Uterus (tissue), 4 donors: ENCODE measurements around the gene FXN. TPM values are rescaled to one million over a fixed set of nuclear protein-coding genes. Genes with fewer than 3 reads are reported as not detected.
"Not testable (repeated sequence)": the region's sequence is repeated elsewhere in the genome, so short reads cannot be mapped to it uniquely, and the experiment has no call there.

Source experiments
- DNase-seq, 2 donors: peaks; one replicate each; pipeline ENCODE4 v3.0.0-alpha.2; 2019 to 2020
- H3K27ac ChIP-seq, 2 donors: fragments of 200-600 bp; sonication (generic); 1 replicate in 1 of 2; 2 replicates in 1 of 2; pipeline ENCODE4 v1.5.1; 2016 to 2018
- H3K27me3 ChIP-seq, 2 donors: fragments of 200-600 bp; sonication (generic); one replicate each; pipeline ENCODE4 v1.5.1; 2018 to 2019; ENCODE audit warnings: control low read depth in 1 of 2
- H3K36me3 ChIP-seq, 2 donors: fragments of 200-600 bp; sonication (generic); one replicate each; pipeline ENCODE4 v1.5.1; 2019; ENCODE audit warnings: control low read depth in 1 of 2
- H3K4me1 ChIP-seq, 2 donors: fragments of 200-600 bp; sonication (generic); one replicate each; pipeline ENCODE4 v1.5.1; 2018 to 2019; ENCODE audit warnings: control low read depth in 1 of 2
- H3K4me3 ChIP-seq, 2 donors: fragments of 200-600 bp; sonication (generic); 1 replicate in 1 of 2; 2 replicates in 1 of 2; pipeline ENCODE4 v1.5.1; 2018 to 2019; ENCODE audit warnings: mild to moderate bottlenecking in 1 of 2
- H3K9me3 ChIP-seq, 2 donors: fragments of 200-600 bp; sonication (generic); one replicate each; pipeline ENCODE4 v1.5.1; 2019; ENCODE audit warnings: control low read depth in 1 of 2
- CTCF ChIP-seq, 4 experiments: fragments of 200-600 bp in 2 of 4; fragments of 450-650 bp in 2 of 4; sonication (generic) in 2 of 4; IDR thresholded peaks; one replicate each; pipeline ENCODE4 v1.5.1; 2016 to 2019; ENCODE audit warnings: antibody characterized with exemption in 4 of 4, mild to moderate bottlenecking in 2 of 4, moderate library complexity in 1 of 4
- POLR2A ChIP-seq, 2 donors: fragments of 450-650 bp; IDR thresholded peaks; one replicate each; pipeline ENCODE4 v1.6.1; 2016; ENCODE audit warnings: antibody characterized with exemption in 2 of 2, mild to moderate bottlenecking in 1 of 2, moderate library complexity in 1 of 2
- intact Hi-C: fragments of 100-400 bp; cut with DNase I; formaldehyde crosslinking; loops from one replicate; pipeline ENCODE4 v1.15.1; 2023; ENCODE audit warnings: low total_unique reads
- total RNA-seq, 4 donors: library from RNA; depleted of rRNA in 3 of 4; stranded (reverse); fragments of >200 nt in 3 of 4; gene quantifications; one replicate each; pipeline versions ENCODE4 v1.1.0 to v1.2.4, GENCODE V29; 2014 to 2023
- donor health status: DM: yes; HTN: yes; CAD: no.

Gene FXN
- total RNA-seq, 4 donors from 2014 or later, result 5.9 to 20.3 (median 18.5) TPM

DNA sequence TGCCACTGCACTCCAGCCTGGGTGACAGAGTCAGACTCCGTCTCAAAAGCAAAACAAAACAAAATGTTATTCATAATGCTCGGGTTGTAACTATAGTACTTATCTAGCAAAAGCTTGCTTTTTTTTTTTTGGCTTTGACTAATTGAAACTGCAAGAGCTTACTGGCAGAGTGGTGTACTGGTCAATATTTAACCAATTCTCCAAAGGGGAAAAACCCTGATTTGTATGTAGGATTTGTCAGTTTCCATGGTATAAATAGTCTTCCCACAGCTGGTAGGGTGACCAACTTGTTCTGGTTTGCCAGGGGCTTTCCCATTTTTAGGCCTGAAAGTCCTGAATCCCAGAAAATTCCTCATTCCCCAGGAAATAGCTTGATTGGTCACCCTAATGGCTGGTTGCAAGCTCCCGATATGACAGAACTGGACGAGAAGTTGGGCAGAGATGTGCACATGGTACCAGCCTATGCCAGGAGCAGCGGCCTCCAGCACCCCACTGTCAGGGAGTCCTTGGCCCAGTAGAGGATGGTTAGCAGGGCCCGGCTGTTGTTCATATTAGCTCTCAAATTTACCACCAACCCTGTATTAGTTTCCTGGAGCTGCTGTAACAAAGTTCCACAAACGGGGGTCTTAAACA, 58.0 kb downstream of the FXN start:
- Histone ChIP-seq H3K4me1 (no peaks in the 10 kb centered on the region), H3K27me3 (no peaks in the 10 kb centered on the region), H3K4me3 (no peak overlapping the region), H3K36me3 (no peaks in the 10 kb centered on the region), H3K27ac (peak overlapping the region in 1 of 2 donors; percentile 34), H3K9me3 (no peaks in the 10 kb centered on the region)
- no peak for DNase-seq
- TF ChIP-seq CTCF (IDR thresholded peaks at IDR 0.05) (no peak), POLR2A (IDR thresholded peaks at IDR 0.05) (no peak)
- intact Hi-C loops, result no loop called here

GRCh38 chr9:69094361-69095135, 59.0 kb downstream of the FXN start:
- H3K27me3 ChIP-seq, H3K36me3 ChIP-seq, H3K9me3 ChIP-seq, intact Hi-C loops, H3K4me3 ChIP-seq, DNase-seq, H3K4me1 ChIP-seq, H3K27ac ChIP-seq: not testable (repeated sequence)

DNA sequence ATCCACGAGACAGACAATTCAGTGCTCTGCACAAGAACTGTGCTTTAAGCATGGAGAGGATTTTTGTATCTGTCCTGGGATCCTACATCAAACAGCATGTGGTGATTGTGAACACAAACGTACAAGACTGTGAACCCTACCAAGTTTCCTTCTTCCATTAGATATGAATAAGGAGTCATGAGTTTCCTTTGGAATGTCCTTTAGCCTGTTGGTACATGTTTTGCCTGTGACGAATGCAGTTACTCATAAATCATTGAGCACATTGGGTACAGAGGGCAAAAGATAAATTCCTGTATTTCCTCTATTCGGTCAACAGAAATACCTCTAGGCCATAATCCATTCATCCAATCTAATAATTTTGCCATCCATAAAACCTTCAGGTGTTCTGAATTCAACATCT, 61.5 kb downstream of the FXN start:
- no peak for DNase-seq
- intact Hi-C loops, result no loop called here
- H3K9me3 ChIP-seq, result no peaks in the 10 kb centered on the region
- no peaks in the 10 kb centered on the region for H3K4me1 ChIP-seq
- no peak overlapping the region for H3K27ac ChIP-seq
- no peak for TF ChIP-seq CTCF (IDR thresholded peaks at IDR 0.05)
- TF ChIP-seq POLR2A (IDR thresholded peaks at IDR 0.05), result no peak
- H3K36me3 ChIP-seq, result no peaks in the 10 kb centered on the region
- H3K4me3 ChIP-seq, result no peak overlapping the region
- no peaks in the 10 kb centered on the region for H3K27me3 ChIP-seq

GRCh38 chr9:69097923-69098593, 62.5 kb downstream of the FXN start:
- Histone ChIP-seq H3K4me1 (no peaks in the 10 kb centered on the region), H3K27me3 (no peaks in the 10 kb centered on the region), H3K36me3 (no peaks in the 10 kb centered on the region), H3K27ac (no peak overlapping the region), H3K9me3 (no peaks in the 10 kb centered on the region), H3K4me3 (no peak overlapping the region)
- TF ChIP-seq POLR2A (IDR thresholded peaks at IDR 0.05) (no peak), CTCF (IDR thresholded peaks at IDR 0.05) (no peak)
- intact Hi-C loops, result no loop called here
- DNase-seq, result no peak

DNA sequence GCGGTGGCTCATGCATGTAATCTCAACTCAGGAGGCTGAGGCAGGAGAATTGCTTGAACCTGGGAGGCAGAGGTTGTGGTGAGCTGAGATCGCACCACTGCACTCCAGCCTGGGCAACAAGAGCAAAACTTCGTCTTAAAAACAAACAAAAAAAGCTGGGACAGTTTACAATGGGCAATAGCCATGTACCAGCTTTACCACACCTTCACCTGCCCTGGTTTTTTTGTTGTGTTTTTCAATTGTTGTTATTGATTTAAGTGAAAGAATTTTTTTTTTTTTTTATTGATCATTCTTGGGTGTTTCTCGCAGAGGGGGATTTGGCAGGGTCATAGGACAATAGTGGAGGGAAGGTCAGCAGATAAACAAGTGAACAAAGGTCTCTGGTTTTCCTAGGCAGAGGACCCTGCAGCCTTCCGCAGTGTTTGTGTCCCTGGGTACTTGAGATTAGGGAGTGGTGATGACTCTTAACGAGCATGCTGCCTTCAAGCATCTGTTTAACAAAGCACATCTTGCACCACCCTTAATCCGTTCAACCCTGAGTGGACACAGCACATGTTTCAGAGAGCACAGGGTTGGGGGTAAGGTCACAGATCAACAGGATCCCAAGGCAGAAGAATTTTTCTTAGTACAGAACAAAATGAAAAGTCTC, 67.9 kb downstream of the FXN start:
- DNase-seq, H3K27ac ChIP-seq, H3K4me1 ChIP-seq, H3K27me3 ChIP-seq, H3K9me3 ChIP-seq, intact Hi-C loops, H3K4me3 ChIP-seq, H3K36me3 ChIP-seq: not testable (repeated sequence)
